Measurements from ENCODE around the gene WDR20. TPM values are rescaled to one million over a fixed set of nuclear protein-coding genes. Genes with fewer than 3 reads are reported as not detected.

WDR20 gene
- total and polyA plus RNA-seq, 2 of the 8 experiments (the other 6 are each of a cell fraction or from before 2014, with no cell fraction given): 11.2 to 26.7 TPM

DNA sequence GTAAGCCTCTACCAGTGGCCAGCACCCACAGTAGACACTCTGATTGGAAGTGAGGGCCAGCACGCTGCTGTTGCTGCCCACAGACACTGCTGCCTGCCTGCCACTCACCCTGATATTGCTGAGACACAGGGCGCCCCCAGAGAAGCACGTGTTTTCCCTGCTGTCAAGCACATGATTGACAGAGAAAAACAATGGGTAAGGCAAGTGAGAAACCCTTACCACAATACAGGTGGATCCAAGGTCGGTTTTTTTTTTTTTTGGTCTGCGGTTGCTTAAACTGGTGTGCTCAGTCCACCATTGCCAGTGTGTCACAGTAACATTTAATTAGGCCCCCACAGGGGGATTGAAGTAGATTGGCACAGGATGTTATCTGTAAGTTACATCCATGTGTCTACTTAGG is 65.9 kb downstream of the WDR20 start:
- H3K4me2 ChIP-seq (ENCODE audit: insufficient read depth in 1 of 2, low read depth in 2 of 2, low read length in 2 of 2): no peak overlapping the region
- no peak overlapping the region for H3K14ac ChIP-seq (ENCODE audit: insufficient read length)
- FAIRE-seq: no peak
- H4K91ac ChIP-seq (replicated peaks; ENCODE audit: insufficient read length, low read length): no peak overlapping the region
- H3K4me3 ChIP-seq (ENCODE audit: extremely low read depth in 1 of 4, insufficient read depth in 2 of 4, low read depth in 3 of 4, low read length in 4 of 4): no peak overlapping the region
- H3K23ac ChIP-seq (ENCODE audit: insufficient read length): no peak overlapping the region
- H2BK120ac ChIP-seq (replicated peaks; ENCODE audit: low read depth, low read length): no peak overlapping the region
- H3K56ac ChIP-seq (replicated peaks; ENCODE audit: insufficient read length, low read depth, low read length): no peak overlapping the region
- H4K20me1 ChIP-seq (replicated peaks in 1 of 2; ENCODE audit: control insufficient read depth in 1 of 2, insufficient read depth in 2 of 2, low read length in 2 of 2): peaks cover 2 to 22% of the 10 kb centered on the region in 2 experiments
- H2AFZ ChIP-seq (ENCODE audit: low read length): no peak overlapping the region
- DNase-seq (ENCODE audit: low read depth in 1 of 2, low spot score in 2 of 2): no peak
- H3K27ac ChIP-seq (ENCODE audit: low read depth, low read length): no peak overlapping the region
- H4K5ac ChIP-seq (ENCODE audit: insufficient read length, low read depth, low read length): no peak overlapping the region
- no peaks in the 10 kb centered on the region for H3K27me3 ChIP-seq (replicated peaks in 1 of 4; ENCODE audit: control insufficient read depth in 3 of 4, extremely low read depth in 1 of 4, insufficient read depth in 3 of 4, low read length in 3 of 4)
- no peak for TF ChIP-seq CEBPB (IDR thresholded peaks at IDR 0.05; ENCODE audit: low read depth, low read length)
- no peak overlapping the region for H4K8ac ChIP-seq (ENCODE audit: extremely low read depth, insufficient read depth, low read length)
- peaks cover 0 to 15% of the 10 kb centered on the region in 2 experiments; a peak in 1 of 4 replicates for H3K79me2 ChIP-seq (ENCODE audit: control insufficient read depth in 1 of 2, insufficient read depth in 2 of 2, low read length in 2 of 2)
- H3K23me2 ChIP-seq (ENCODE audit: low read depth, low read length): no peaks in the 10 kb centered on the region
- ChIA-PET POLR2A (ENCODE audit: partially characterized antibody) (no interaction called here), CTCF (ENCODE audit: partially characterized antibody) (no interaction called here)
- no peak overlapping the region for H2BK12ac ChIP-seq (ENCODE audit: low read depth, low read length)
- H2BK5ac ChIP-seq (ENCODE audit: low read depth, low read length): no peak overlapping the region
- H3K4ac ChIP-seq (replicated peaks; ENCODE audit: insufficient read length, low read depth, low read length): no peak overlapping the region
- peaks cover 7% of the 10 kb centered on the region for H3K79me1 ChIP-seq (ENCODE audit: low read depth, low read length)
- no peak overlapping the region for H3K9ac ChIP-seq (replicated peaks in 1 of 4; ENCODE audit: extremely low read depth in 1 of 4, low read depth in 3 of 4, low read length in 3 of 4)
- H2BK20ac ChIP-seq (ENCODE audit: low read length): no peak overlapping the region
- no peak overlapping the region for H2AK5ac ChIP-seq (ENCODE audit: low read depth, low read length)
- no peak overlapping the region for H3K18ac ChIP-seq (ENCODE audit: extremely low read depth, low read length)
- no peaks in the 10 kb centered on the region for H3K9me3 ChIP-seq (ENCODE audit: insufficient read depth in 2 of 2, low read depth in 1 of 2, low read length in 1 of 2)
- 94% methylated on average over 5 of the region's 5 CpGs; no CpG with 5 or more reads in 1 of the 2 experiments for WGBS, 2 experiments (ENCODE audit: extremely low coverage in 1 of 2, insufficient coverage in 1 of 2, insufficient read length in 1 of 2, insufficient replicate concordance in 2 of 2, low coverage in 1 of 2, low lambda C conversion rate in 2 of 2, missing lambda C conversion rate in 1 of 2)
- H3K4me1 ChIP-seq (replicated peaks in 1 of 4; ENCODE audit: control insufficient read depth in 3 of 4, insufficient read depth in 4 of 4, low read length in 3 of 4): peaks cover 0 to 3% (median 0%) of the 10 kb centered on the region in 4 experiments; a peak in 2 of 7 replicates
- H2BK15ac ChIP-seq (ENCODE audit: low read length): no peak overlapping the region
- peaks cover 0 to 9% (median 0%) of the 10 kb centered on the region in 4 experiments; a peak in 3 of 8 replicates for H3K36me3 ChIP-seq (ENCODE audit: control insufficient read depth in 2 of 4, insufficient read depth in 4 of 4, low read length in 3 of 4)
